ENCODE results near the gene RAD51B. TPM values are rescaled to one million over a fixed set of nuclear protein-coding genes. Genes with fewer than 3 reads are reported as not detected.

The RAD51B gene
- 10 to 100 TPM; 27.4 to 31.6 TPM for total RNA-seq

GRCh38 chr14:67819563-67820421 is at the start of gene RAD51B:
Gene RAD51B, plus strand, starts transcription at chr14:67819779.
- no peaks in the 10 kb centered on the region for H3K9me3 Mint-ChIP-seq
- no peaks in the 10 kb centered on the region for H3K27me3 Mint-ChIP-seq
- H3K4me3 Mint-ChIP-seq, result peak within 1 kb of the TSS; percentile 93
- DNase-seq, result peak; percentile 87
- peaks cover 6% of the 10 kb centered on the region for H3K36me3 Mint-ChIP-seq
- H3K4me1 Mint-ChIP-seq, result peaks cover 27% of the 10 kb centered on the region
- H3K27ac Mint-ChIP-seq, result peak within 1 kb of the TSS; percentile 97

DNA sequence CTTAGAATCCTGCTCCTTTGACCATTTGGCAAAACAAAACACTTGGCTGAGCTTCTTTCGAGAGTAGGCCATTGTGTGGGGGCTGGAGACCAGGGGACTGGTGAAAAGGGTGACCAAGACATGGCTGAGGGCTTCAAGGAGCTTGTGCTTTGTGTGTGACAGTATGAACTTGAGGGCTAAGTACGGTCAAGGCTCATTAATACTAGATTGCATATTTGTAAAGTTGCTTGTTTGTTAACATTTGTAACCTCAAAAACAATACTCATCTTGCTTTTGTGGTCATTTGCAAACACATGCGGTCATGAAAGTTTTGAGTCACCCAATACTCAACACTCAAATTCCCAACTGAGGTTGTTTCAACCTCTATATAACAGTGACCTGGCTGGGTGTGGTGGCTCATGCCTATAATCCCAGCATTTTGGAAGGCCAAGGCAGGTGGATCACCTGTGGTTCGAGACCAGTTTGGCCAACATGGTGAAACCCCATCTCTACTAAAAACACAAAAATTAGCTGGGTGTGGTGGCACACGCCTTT is 45.7 kb upstream of the RAD51B start:
- DNase-seq, result no peak
- peaks cover 27% of the 10 kb centered on the region for H3K36me3 Mint-ChIP-seq
- no peak overlapping the region for H3K27ac Mint-ChIP-seq
- no peak overlapping the region for H3K4me3 Mint-ChIP-seq
- H3K9me3 Mint-ChIP-seq, result no peaks in the 10 kb centered on the region
- no peaks in the 10 kb centered on the region for H3K4me1 Mint-ChIP-seq
- H3K27me3 Mint-ChIP-seq, result no peaks in the 10 kb centered on the region

DNA sequence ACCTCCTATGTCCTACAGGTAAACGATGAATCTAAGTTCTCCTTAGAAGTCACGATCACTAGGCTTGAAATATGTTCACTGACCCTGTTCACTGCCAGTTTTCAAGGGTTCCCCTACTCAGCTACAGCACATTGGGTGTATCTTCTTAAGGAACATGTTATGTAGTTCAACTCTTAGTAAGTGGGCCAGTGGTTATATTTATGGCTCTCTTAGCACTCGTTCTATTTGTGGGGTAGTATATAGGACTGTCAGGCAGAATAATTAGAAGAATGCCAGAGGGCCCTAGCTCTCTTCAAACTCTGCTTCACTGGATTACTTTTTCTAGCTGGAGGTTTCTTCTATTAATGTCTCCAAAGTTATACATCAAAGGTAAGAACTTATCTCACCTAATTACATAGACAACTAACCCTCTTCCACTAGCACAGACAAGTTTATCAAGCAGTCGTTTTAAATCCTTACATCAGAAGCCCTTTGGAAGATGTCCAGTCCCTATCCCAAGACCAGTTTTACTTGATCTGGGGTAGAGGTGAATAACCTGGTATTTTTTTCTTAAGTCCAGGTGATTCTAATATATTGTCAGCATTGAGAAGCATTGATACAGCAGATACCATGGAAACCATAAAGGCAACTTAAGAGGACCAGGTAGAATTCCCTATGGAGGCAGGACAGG is 42.8 kb upstream of the RAD51B start:
- H3K4me1 Mint-ChIP-seq, result no peaks in the 10 kb centered on the region
- peaks cover 12% of the 10 kb centered on the region for H3K36me3 Mint-ChIP-seq
- H3K4me3 Mint-ChIP-seq, result no peak overlapping the region
- DNase-seq, result no peak
- H3K27me3 Mint-ChIP-seq, result no peaks in the 10 kb centered on the region
- H3K27ac Mint-ChIP-seq, result no peak overlapping the region
- no peaks in the 10 kb centered on the region for H3K9me3 Mint-ChIP-seq

GRCh38 chr14:67778792-67779191 is 40.8 kb upstream of the RAD51B start:
- Mint-ChIP-seq H3K4me3 (no peak overlapping the region), H3K36me3 (peaks cover 6% of the 10 kb centered on the region), H3K27ac (no peak overlapping the region), H3K4me1 (no peaks in the 10 kb centered on the region), H3K9me3 (no peaks in the 10 kb centered on the region), H3K27me3 (no peaks in the 10 kb centered on the region)
- DNase-seq, result no peak

- Mint-ChIP-seq H3K4me3 (no peak overlapping the region), H3K27me3 (no peaks in the 10 kb centered on the region), H3K4me1 (no peaks in the 10 kb centered on the region), H3K36me3 (peaks cover 10% of the 10 kb centered on the region), H3K27ac (no peak overlapping the region), H3K9me3 (no peaks in the 10 kb centered on the region)
- DNase-seq, result no peak
These were observed 37.5 kb upstream of the RAD51B start for GRCh38 chr14:67782090-67782489.

DNA sequence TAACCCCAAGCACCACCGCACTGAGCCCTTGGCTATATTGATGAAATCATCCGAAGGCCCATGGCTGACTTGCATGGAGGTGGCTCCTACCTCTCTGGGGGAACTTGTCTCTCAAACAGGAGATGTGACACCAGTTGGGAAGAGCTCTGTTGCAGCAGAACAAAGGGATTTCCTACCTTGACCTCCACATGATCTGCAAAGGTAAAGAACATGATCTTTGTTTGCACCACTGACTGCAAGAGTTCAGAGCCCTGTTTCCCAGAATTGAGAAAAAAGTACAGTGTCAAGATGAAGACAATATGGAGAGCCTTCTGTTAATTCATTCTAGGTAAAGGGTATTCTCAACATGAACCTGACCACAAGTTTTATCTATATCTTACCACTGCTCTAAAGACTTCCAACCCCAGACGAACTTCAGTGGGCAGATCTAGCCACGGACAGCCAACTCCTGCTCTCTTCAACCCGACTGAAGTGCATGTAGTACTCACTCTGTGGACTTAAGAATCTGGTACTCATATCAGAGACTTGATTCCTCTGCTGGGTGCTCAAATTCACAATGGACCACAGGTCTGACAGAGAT is 35.2 kb upstream of the RAD51B start:
- Mint-ChIP-seq H3K36me3 (peaks cover 13% of the 10 kb centered on the region), H3K4me3 (no peak overlapping the region), H3K9me3 (no peaks in the 10 kb centered on the region), H3K27me3 (no peaks in the 10 kb centered on the region), H3K27ac (no peak overlapping the region), H3K4me1 (no peaks in the 10 kb centered on the region)
- DNase-seq, result no peak

DNA sequence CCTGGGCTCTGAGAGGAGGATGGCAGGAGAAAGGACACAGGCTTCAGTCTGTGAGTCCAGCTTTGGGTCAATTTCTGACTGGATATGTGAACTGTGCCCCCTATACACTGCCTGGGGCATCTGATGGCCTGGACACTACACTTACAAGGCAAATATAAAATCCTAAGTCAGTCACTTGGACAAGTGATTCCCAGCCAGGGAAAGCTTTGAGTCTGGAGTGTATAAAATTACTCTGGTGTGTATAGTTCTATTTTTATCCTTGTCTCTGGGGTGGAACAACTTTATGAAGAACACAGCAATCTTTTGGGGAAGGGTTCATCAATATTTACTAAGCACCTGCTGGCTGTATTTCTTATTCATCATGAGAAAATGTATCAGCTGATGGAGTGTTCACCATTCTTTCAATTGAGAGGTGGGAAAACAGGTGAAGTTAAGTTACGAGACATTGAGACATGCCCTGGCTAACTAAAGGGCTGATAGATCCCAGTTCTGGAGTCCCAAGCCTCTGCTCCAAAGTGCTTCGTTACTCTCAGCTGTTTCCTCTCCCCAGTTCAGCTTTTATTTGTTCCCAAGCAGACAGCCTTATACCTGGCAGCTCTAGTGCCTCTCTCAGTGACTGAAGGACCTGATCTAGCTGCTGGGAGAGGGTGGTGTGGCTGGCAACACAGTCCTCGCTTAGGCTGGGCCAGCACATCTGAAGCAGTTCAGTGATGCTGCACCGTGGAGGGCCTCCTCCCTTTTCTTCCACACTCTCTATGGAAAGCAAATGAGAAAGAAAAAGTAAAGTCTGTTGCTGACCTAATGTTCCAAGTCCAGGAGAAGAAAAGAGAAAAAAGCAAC is 34.1 kb upstream of the RAD51B start:
- Mint-ChIP-seq H3K27ac (no peak overlapping the region), H3K4me3 (no peak overlapping the region), H3K4me1 (no peaks in the 10 kb centered on the region), H3K36me3 (peaks cover 14% of the 10 kb centered on the region), H3K27me3 (no peaks in the 10 kb centered on the region), H3K9me3 (no peaks in the 10 kb centered on the region)
- no peak for DNase-seq

- Mint-ChIP-seq H3K4me1 (no peaks in the 10 kb centered on the region), H3K27me3 (no peaks in the 10 kb centered on the region), H3K36me3 (peaks cover 17% of the 10 kb centered on the region), H3K9me3 (no peaks in the 10 kb centered on the region), H3K4me3 (no peak overlapping the region), H3K27ac (no peak overlapping the region)
- DNase-seq, result no peak
These were observed 31.9 kb upstream of the RAD51B start for GRCh38 chr14:67787673-67788072.

GRCh38 chr14:67798731-67799130 is 20.8 kb upstream of the RAD51B start:
- Mint-ChIP-seq H3K27ac (no peak overlapping the region), H3K4me1 (no peaks in the 10 kb centered on the region), H3K27me3 (no peaks in the 10 kb centered on the region), H3K9me3 (no peaks in the 10 kb centered on the region), H3K36me3 (peaks cover 26% of the 10 kb centered on the region), H3K4me3 (no peak overlapping the region)
- no peak for DNase-seq

GRCh38 chr14:67800743-67801142 is 18.8 kb upstream of the RAD51B start:
- H3K9me3 Mint-ChIP-seq, result no peaks in the 10 kb centered on the region
- H3K36me3 Mint-ChIP-seq, result peaks cover 24% of the 10 kb centered on the region
- no peaks in the 10 kb centered on the region for H3K4me1 Mint-ChIP-seq
- DNase-seq, result no peak
- H3K27me3 Mint-ChIP-seq, result no peaks in the 10 kb centered on the region
- no peak overlapping the region for H3K27ac Mint-ChIP-seq
- no peak overlapping the region for H3K4me3 Mint-ChIP-seq

DNA sequence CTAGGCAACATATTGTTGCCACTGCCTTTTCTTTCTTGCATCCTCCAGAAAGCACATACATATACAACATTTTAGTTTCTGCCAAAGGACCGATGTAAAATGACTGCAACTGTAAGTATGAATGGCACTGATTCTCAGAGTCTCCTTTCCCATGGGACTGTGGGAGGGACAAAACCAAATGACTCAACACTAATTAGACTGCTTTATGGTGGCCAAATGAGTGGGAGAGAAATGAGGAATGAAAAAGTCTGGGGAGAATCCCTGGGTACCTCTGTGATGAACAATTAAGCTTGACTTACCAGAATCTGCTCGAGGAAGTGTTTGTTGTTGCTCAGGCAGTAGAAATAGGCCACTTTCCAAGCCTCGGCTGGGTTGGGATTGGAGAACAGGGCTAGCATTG is 13.3 kb upstream of the RAD51B start:
- H3K9me3 Mint-ChIP-seq, result no peaks in the 10 kb centered on the region
- peak overlapping the region; percentile 12 for H3K27ac Mint-ChIP-seq
- H3K4me1 Mint-ChIP-seq, result peaks cover 2% of the 10 kb centered on the region
- no peak for DNase-seq
- H3K4me3 Mint-ChIP-seq, result no peak overlapping the region
- peaks cover 18% of the 10 kb centered on the region for H3K36me3 Mint-ChIP-seq
- no peaks in the 10 kb centered on the region for H3K27me3 Mint-ChIP-seq

DNA sequence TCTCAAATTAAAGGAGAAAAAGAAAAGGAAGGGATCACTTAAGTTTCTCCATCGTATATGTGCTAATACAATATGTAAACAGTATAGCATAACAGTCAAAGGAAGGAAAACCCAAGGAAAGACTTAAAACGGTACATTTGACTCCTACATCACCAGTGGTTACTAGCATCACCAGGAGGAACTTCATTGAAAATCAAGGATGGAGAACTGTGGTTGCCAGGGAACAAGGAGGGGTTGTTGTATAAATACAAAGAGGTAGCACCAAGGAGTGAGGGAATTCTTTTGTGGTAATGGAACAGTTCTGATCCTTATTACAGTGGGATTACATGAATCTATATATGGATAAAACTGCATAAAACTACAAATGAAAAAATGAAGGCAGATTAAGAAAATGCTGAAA is 4.8 kb upstream of the RAD51B start:
- H3K27ac Mint-ChIP-seq, result peak overlapping the region; percentile 36
- H3K27me3 Mint-ChIP-seq, result no peaks in the 10 kb centered on the region
- no peak for DNase-seq
- H3K4me3 Mint-ChIP-seq, result peak overlapping the region; percentile 87
- H3K9me3 Mint-ChIP-seq, result no peaks in the 10 kb centered on the region
- peaks cover 31% of the 10 kb centered on the region for H3K4me1 Mint-ChIP-seq
- peaks cover 12% of the 10 kb centered on the region for H3K36me3 Mint-ChIP-seq

GRCh38 chr14:67815573-67816225 is 3.9 kb upstream of the RAD51B start:
- no peaks in the 10 kb centered on the region for H3K27me3 Mint-ChIP-seq
- peak overlapping the region; percentile 85 for H3K27ac Mint-ChIP-seq

GRCh38 chr14:67816326-67817002 is 3.1 kb upstream of the RAD51B start, which contains the start of gene ZFYVE26:
Gene ZFYVE26, minus strand, starts transcription at chr14:67816590. Its CDS starts 627 bp downstream, at chr14:67815963.
- H3K27ac Mint-ChIP-seq, result peak within 1 kb of the TSS; percentile 85
- DNase-seq, result peak; percentile 88
- peaks cover 38% of the 10 kb centered on the region for H3K4me1 Mint-ChIP-seq
- peak within 1 kb of the TSS; percentile 87 for H3K4me3 Mint-ChIP-seq
- no peaks in the 10 kb centered on the region for H3K9me3 Mint-ChIP-seq
- no peaks in the 10 kb centered on the region for H3K27me3 Mint-ChIP-seq
- peaks cover 12% of the 10 kb centered on the region for H3K36me3 Mint-ChIP-seq

More at GRCh38 chr14:67815573-67816225, 3.9 kb upstream of the RAD51B start:
- peaks cover 12% of the 10 kb centered on the region for H3K36me3 Mint-ChIP-seq
- no peak for DNase-seq
- H3K9me3 Mint-ChIP-seq, result no peaks in the 10 kb centered on the region
- H3K4me1 Mint-ChIP-seq, result peaks cover 35% of the 10 kb centered on the region
- peak overlapping the region; percentile 87 for H3K4me3 Mint-ChIP-seq
